Panc1 (cell line): ENCODE data around the gene TRIM10. TPM values are rescaled to one million over a fixed set of nuclear protein-coding genes. Genes with fewer than 3 reads are reported as not detected.

Experiments used
- ATAC-seq: fragments of 200-7000 bp; cut with Tn5 transposase; 2 replicates; pipeline ENCODE4 v1.9.1; 2020; ENCODE audit warnings: mild to moderate bottlenecking, moderate library complexity
- BruUV-seq: library from RNA; stranded (reverse); fragments of 400-500 nt; replicated peaks from 2 replicates; lab custom pipeline; 2021; lab: Mats Ljungman, UMichigan
- CTCF ChIA-PET: fragments of 300-600 bp; sonication (Branson Sonifier 250); formaldehyde crosslinking; loops from one replicate; lab custom pipeline; 2022; ENCODE audit warnings: antibody characterized with exemption; lab: Charles Lee
- POLR2A ChIA-PET: fragments of 300-600 bp; sonication (Branson Sonifier 250); formaldehyde crosslinking; loops from one replicate; lab custom pipeline; 2022; ENCODE audit warnings: antibody characterized with exemption; lab: Charles Lee
- DNase-seq: peaks from one replicate; pipeline ENCODE4 v3.0.0-alpha.2; 2010; ENCODE audit warnings: low read depth, low spot score
- H3K27ac ChIP-seq: 2 replicates; pipeline ENCODE4 v1.5.1; 2011; ENCODE audit warnings: mild to moderate bottlenecking, low read length, inconsistent platforms
- H3K27me3 ChIP-seq: fragments of 200-500 bp; sonication (Bioruptor generic); 2 replicates; pipeline ENCODE4 v1.6.0; 2014; ENCODE audit warnings: low read length, inconsistent platforms; ENCODE audit not compliant: control insufficient read depth, insufficient read depth
- H3K36me3 ChIP-seq: fragments of 200-500 bp; sonication (Bioruptor generic); 2 replicates; pipeline ENCODE4 v1.5.1; 2014; ENCODE audit warnings: inconsistent platforms, mild to moderate bottlenecking, low read length, moderate library complexity; ENCODE audit not compliant: control insufficient read depth, insufficient read depth
- H3K4me1 ChIP-seq: 2 replicates; pipeline ENCODE4 v1.5.1; 2011; ENCODE audit warnings: inconsistent platforms, mild to moderate bottlenecking, low read length, moderate library complexity; ENCODE audit not compliant: control insufficient read depth, insufficient read depth
- H3K4me3 ChIP-seq, 2 experiments: 2 replicates each; pipeline ENCODE4 v1.5.1; 2011 to 2012; ENCODE audit warnings: low read depth in 2 of 2, low read length in 2 of 2, mild to moderate bottlenecking in 2 of 2, inconsistent platforms in 1 of 2, moderate library complexity in 1 of 2
- H3K9me3 ChIP-seq: fragments of 200-500 bp; sonication (Bioruptor generic); 2 replicates; pipeline ENCODE4 v1.5.1; 2014; ENCODE audit warnings: low read depth, mild to moderate bottlenecking, inconsistent platforms, low read length, moderate library complexity; ENCODE audit not compliant: control insufficient read depth, insufficient read depth
- CTCF ChIP-seq: fragments of 450-650 bp; IDR thresholded peaks from 2 replicates; pipeline ENCODE4 v1.5.1; 2017; ENCODE audit warnings: mild to moderate bottlenecking
- POLR2AphosphoS5 ChIP-seq: IDR thresholded peaks from 2 replicates; pipeline ENCODE4 v1.6.1; 2012; ENCODE audit warnings: mild to moderate bottlenecking, low read depth, low read length, moderate library complexity
- REST ChIP-seq, 2 experiments: IDR thresholded peaks; 2 replicates each; pipeline ENCODE4 v1.6.1; 2011 to 2012; ENCODE audit warnings: low read depth in 2 of 2, control low read depth in 1 of 2, low read length in 1 of 2, mild to moderate bottlenecking in 1 of 2, moderate library complexity in 1 of 2; ENCODE audit not compliant: insufficient read depth in 1 of 2
- SIN3A ChIP-seq: IDR thresholded peaks from 2 replicates; pipeline ENCODE4 v1.6.1; 2012; ENCODE audit warnings: low read depth, mild to moderate bottlenecking, low read length, moderate library complexity, borderline replicate concordance; ENCODE audit not compliant: insufficient read depth
- TCF7L2 ChIP-seq: IDR thresholded peaks from 2 replicates; pipeline ENCODE4 v1.6.1; 2011; ENCODE audit warnings: mild to moderate bottlenecking, low read depth, low read length, inconsistent platforms
- in situ Hi-C: cut with HindIII; loops from 2 replicates; pipeline ENCODE4 v1.10.0; 2016; ENCODE audit warnings: low sequenced_read_pairs, low pct_unique_long_range_greater_than_20kb
- intact Hi-C: fragments of 100-400 bp; cut with micrococcal nuclease; formaldehyde crosslinking; loops from one replicate; pipeline ENCODE4 v1.10.0; 2022; ENCODE audit not compliant: unreplicated experiment
- total RNA-seq: library from RNA; stranded (reverse); gene quantifications from one replicate; pipeline ENCODE4 v1.2.1, GENCODE V29; 2021; ENCODE audit not compliant: unreplicated experiment

TRIM10 gene
- total RNA-seq, 1 experiment from 2014 or later, result not detected

GRCh38 chr6:30184417-30185031 is 23.5 kb upstream of the TRIM10 start:
- DNase-seq, result no peak
- in situ Hi-C loops (no loop called here), intact Hi-C loops (no loop called here)
- H3K4me1 ChIP-seq, result no peaks in the 10 kb centered on the region
- ChIA-PET POLR2A (no interaction called here), CTCF (no interaction called here)
- BruUV-seq, result no TSS peak
- H3K4me3 ChIP-seq, result no peak overlapping the region
- no peak overlapping the region for H3K27ac ChIP-seq
- H3K27me3 ChIP-seq, result no peaks in the 10 kb centered on the region
- peaks cover 6% of the 10 kb centered on the region for H3K36me3 ChIP-seq
- 0 out of 2 replicates have a peak, but pooled peaks have one; percentile 31 for ATAC-seq
- TF ChIP-seq SIN3A (no peak), POLR2AphosphoS5 (peak; percentile 17; the same call in 1 of the 2 replicates), TCF7L2 (no peak), REST (IDR thresholded peaks at IDR 0.05; ENCODE audit: insufficient read depth in 1 of 2, low read depth in 2 of 2, low read length in 1 of 2) (no peak)
- H3K9me3 ChIP-seq, result peaks cover 7% of the 10 kb centered on the region

GRCh38 chr6:30180145-30180544 is 19.1 kb upstream of the TRIM10 start:
- no peak for DNase-seq
- ChIA-PET CTCF (no interaction called here), POLR2A (no interaction called here)
- Histone ChIP-seq H3K36me3 (no peaks in the 10 kb centered on the region), H3K9me3 (peaks cover 10% of the 10 kb centered on the region), H3K4me3 (no peak overlapping the region), H3K27me3 (peaks cover 11% of the 10 kb centered on the region; the same call in 1 of the 2 replicates), H3K4me1 (no peaks in the 10 kb centered on the region), H3K27ac (no peak overlapping the region)
- in situ Hi-C loops, result no loop called here
- intact Hi-C loops, result no loop called here
- no peak for ATAC-seq
- no TSS peak for BruUV-seq
- TF ChIP-seq CTCF (no peak), REST (IDR thresholded peaks at IDR 0.05; ENCODE audit: insufficient read depth in 1 of 2, low read depth in 2 of 2, low read length in 1 of 2) (no peak), SIN3A (no peak), TCF7L2 (no peak), POLR2AphosphoS5 (no peak)
